T-cell (primary cell): ENCODE measurements around the gene CTDSPL. TPM values are rescaled to one million over a fixed set of nuclear protein-coding genes. Genes with fewer than 3 reads are reported as not detected.

Source experiments
- ATAC-seq, 4 experiments: fragments of 200-7000 bp in 3 of 4; fragments of 150-1000 bp in 1 of 4; cut with Tn5 transposase; replicated peaks in 1 of 4; 1 replicate in 3 of 4; 2 replicates in 1 of 4; pipeline ENCODE4 v1.10.0; 2021; ENCODE audit warnings: moderate library complexity in 3 of 4, mild to moderate bottlenecking in 2 of 4, moderate number of reproducible peaks in 1 of 4
- CTCF ChIA-PET, 2 donors: fragments of 300-600 bp; sonication (Branson Sonifier 250); formaldehyde crosslinking; loops; one replicate each; lab custom pipeline; 2022; ENCODE audit warnings: antibody characterized with exemption in 2 of 2; lab: Charles Lee
- POLR2A ChIA-PET, 2 donors: fragments of 300-600 bp; sonication (Branson Sonifier 250); formaldehyde crosslinking; loops; one replicate each; lab custom pipeline; 2022; ENCODE audit warnings: antibody characterized with exemption in 2 of 2; lab: Charles Lee
- DNase-seq, 35 experiments: peaks; one replicate each; pipeline versions ENCODE4 v3.0.0 to v3.0.0-alpha.2; 2013 to 2023
- H3K27ac ChIP-seq: one replicate; pipeline ENCODE4 v1.5.1; 2013; ENCODE audit warnings: low read length
- H3K27me3 ChIP-seq, 2 experiments: replicated peaks in 1 of 2; 1 replicate in 1 of 2; 2 replicates in 1 of 2; pipeline versions ENCODE4 v1.6.1 to v1.7.0; 2013; ENCODE audit warnings: low read length in 1 of 2, mixed read lengths in 1 of 2; ENCODE audit not compliant: control insufficient read depth in 2 of 2, insufficient read depth in 2 of 2; ENCODE audit errors: extremely low read depth in 1 of 2
- H3K36me3 ChIP-seq, 2 donors: 1 replicate in 1 of 2; 2 replicates in 1 of 2; pipeline versions ENCODE4 v1.6.1 to v1.7.0; 2013; ENCODE audit warnings: low read length in 1 of 2; ENCODE audit not compliant: control insufficient read depth in 2 of 2, insufficient read depth in 1 of 2; ENCODE audit errors: extremely low read depth in 1 of 2
- H3K4me1 ChIP-seq, 2 experiments: 1 replicate in 1 of 2; 2 replicates in 1 of 2; pipeline versions ENCODE4 v1.6.1 to v1.7.0; 2013; ENCODE audit warnings: low read length in 2 of 2, mixed read lengths in 1 of 2; ENCODE audit not compliant: insufficient read depth in 2 of 2, control insufficient read depth in 1 of 2; ENCODE audit errors: extremely low read depth in 1 of 2
- H3K4me3 ChIP-seq, 2 donors: 1 replicate in 1 of 2; 2 replicates in 1 of 2; pipeline versions ENCODE4 v1.5.1 to v1.7.0; 2013; ENCODE audit warnings: mild to moderate bottlenecking in 2 of 2, low read length in 1 of 2, moderate library complexity in 1 of 2; ENCODE audit not compliant: control insufficient read depth in 1 of 2; ENCODE audit errors: extremely low read depth in 1 of 2
- H3K9me3 ChIP-seq: 2 replicates; pipeline ENCODE4 v1.7.0; 2013
- H3K27ac Mint-ChIP-seq, 2 donors: one replicate each; pipeline ENCODE4 v1.8.0; 2020 to 2021; ENCODE audit warnings: mild to moderate bottlenecking in 2 of 2, mixed read lengths in 2 of 2
- H3K27me3 Mint-ChIP-seq, 2 donors: one replicate each; pipeline ENCODE4 v1.8.0; 2021 to 2022; ENCODE audit warnings: mixed read lengths in 2 of 2
- H3K36me3 Mint-ChIP-seq: one replicate; pipeline ENCODE4 v1.8.0; 2021; ENCODE audit warnings: mixed read lengths
- H3K4me1 Mint-ChIP-seq, 3 donors: one replicate each; pipeline ENCODE4 v1.8.0; 2020 to 2022; ENCODE audit warnings: mixed read lengths in 3 of 3, mild to moderate bottlenecking in 1 of 3
- H3K4me3 Mint-ChIP-seq, 3 donors: one replicate each; pipeline ENCODE4 v1.8.0; 2020 to 2022; ENCODE audit warnings: mild to moderate bottlenecking in 3 of 3, mixed read lengths in 3 of 3, moderate library complexity in 3 of 3
- H3K9me3 Mint-ChIP-seq, 3 donors: one replicate each; pipeline ENCODE4 v1.8.0; 2020 to 2022; ENCODE audit warnings: mixed read lengths in 3 of 3
- WGBS: methylation state at CpG from one replicate; pipeline ENCODE4 v1.1.5; 2013; ENCODE audit warnings: missing lambda C conversion rate; ENCODE audit not compliant: insufficient coverage; 5-methylcytosine and 5-hydroxymethylcytosine counted together
- total RNA-seq, 35 experiments: library from RNA in 6 of 35; stranded (reverse) in 6 of 35; fragments of 120-200 nt in 1 of 35; gene quantifications; one replicate each; pipeline versions ENCODE4 v1.2.1 to v1.2.4 and lab custom pipeline; 2013 to 2026

The CTDSPL gene
- total RNA-seq, 5 donors from 2014 or later (not counting 1 experiment from before 2014, with no cell fraction given), result 0.54 to 2.5 (median 2.0) TPM

- Histone ChIP-seq H3K4me1 (peaks cover 7 to 24% of the 10 kb centered on the region in 2 experiments), H3K27ac (no peak overlapping the region), H3K27me3 (peaks cover 0 to 35% of the 10 kb centered on the region in 2 experiments), H3K4me3 (no peak overlapping the region), H3K36me3 (no peaks in the 10 kb centered on the region), H3K9me3 (no peaks in the 10 kb centered on the region)
- DNase-seq (no peak), ATAC-seq (no peak)
- H3K36me3 Mint-ChIP-seq, result no peaks in the 10 kb centered on the region
- no peaks in the 10 kb centered on the region for H3K9me3 Mint-ChIP-seq
- peaks cover 0 to 14% of the 10 kb centered on the region in 2 donors for H3K27me3 Mint-ChIP-seq
- ChIA-PET POLR2A (no interaction called here), CTCF (no interaction called here)
- H3K4me3 Mint-ChIP-seq, result peak overlapping the region in 1 of 3 donors; percentile 17
- H3K4me1 Mint-ChIP-seq, result peaks cover 15 to 28% (median 25%) of the 10 kb centered on the region in 3 donors
- peak overlapping the region in 1 of 2 donors; percentile 52 for H3K27ac Mint-ChIP-seq
- WGBS, result 33% methylated on average over 1 of the region's 5 CpGs
Observed at GRCh38 chr3:37863949-37864822, 2.5 kb downstream of the CTDSPL start.

- Histone ChIP-seq H3K27me3 (peaks cover 0 to 33% of the 10 kb centered on the region in 2 experiments), H3K27ac (no peak overlapping the region), H3K4me3 (no peak overlapping the region), H3K36me3 (no peaks in the 10 kb centered on the region), H3K4me1 (peaks cover 7 to 21% of the 10 kb centered on the region in 2 experiments), H3K9me3 (no peaks in the 10 kb centered on the region)
- POLR2A ChIA-PET, result no interaction called here
- H3K27me3 Mint-ChIP-seq, result peaks cover 0 to 14% of the 10 kb centered on the region in 2 donors
- ATAC-seq, result no peak
- peaks cover 13 to 24% (median 21%) of the 10 kb centered on the region in 3 donors for H3K4me1 Mint-ChIP-seq
- H3K9me3 Mint-ChIP-seq, result no peaks in the 10 kb centered on the region
- H3K27ac Mint-ChIP-seq, result peak overlapping the region in 1 of 2 donors; percentile 16
- H3K36me3 Mint-ChIP-seq, result no peaks in the 10 kb centered on the region
- CTCF ChIA-PET, result no interaction called here
- DNase-seq, result peak in 1 of 35 experiments; percentile 20
- H3K4me3 Mint-ChIP-seq, result no peak overlapping the region
- no CpG with 5 or more reads among the region's 1 CpG for WGBS
Observed at GRCh38 chr3:37864904-37865303, 3.2 kb downstream of the CTDSPL start.

- WGBS, result no CpG with 5 or more reads among the region's 1 CpG
- Histone ChIP-seq H3K27me3 (peaks cover 0 to 19% of the 10 kb centered on the region in 2 experiments), H3K9me3 (peaks cover 2% of the 10 kb centered on the region), H3K4me3 (no peak overlapping the region), H3K36me3 (no peaks in the 10 kb centered on the region), H3K4me1 (peaks cover 4 to 8% of the 10 kb centered on the region in 2 experiments), H3K27ac (no peak overlapping the region)
- CTCF ChIA-PET, result interaction anchor here in 1 of 2 donors (0.6 to 1.5 kb wide), 3 partner anchors 100 to 613 kb away, joined by 3 to 8 read pairs (median 3); no protein-coding TSS in a partner anchor
- POLR2A ChIA-PET, result no interaction called here
- Mint-ChIP-seq H3K4me3 (no peak overlapping the region), H3K27ac (no peak overlapping the region), H3K9me3 (peaks cover 14% of the 10 kb centered on the region in 3 donors), H3K36me3 (peaks cover 7% of the 10 kb centered on the region), H3K27me3 (peaks cover 4 to 21% of the 10 kb centered on the region in 2 donors), H3K4me1 (peaks cover 7 to 13% (median 10%) of the 10 kb centered on the region in 3 donors)
- no peak for ATAC-seq
- DNase-seq, result no peak
Observed at GRCh38 chr3:37867144-37867543, 5.5 kb downstream of the CTDSPL start.

- DNase-seq, result no peak
- no peak overlapping the region for H3K4me3 Mint-ChIP-seq
- Histone ChIP-seq H3K9me3 (peaks cover 2% of the 10 kb centered on the region), H3K27ac (no peak overlapping the region), H3K36me3 (no peaks in the 10 kb centered on the region), H3K4me1 (no peaks in the 10 kb centered on the region), H3K27me3 (peaks cover 0 to 4% of the 10 kb centered on the region in 2 experiments), H3K4me3 (no peak overlapping the region)
- ChIA-PET CTCF (interaction anchor here in 1 of 2 donors (0.6 kb wide), 1 partner anchor 1406 kb away, joined by 4 read pairs; no protein-coding TSS in a partner anchor), POLR2A (no interaction called here)
- peaks cover 4 to 16% of the 10 kb centered on the region in 2 donors for H3K27me3 Mint-ChIP-seq
- no peak overlapping the region for H3K27ac Mint-ChIP-seq
- peaks cover 14 to 21% (median 16%) of the 10 kb centered on the region in 3 donors for H3K9me3 Mint-ChIP-seq
- 100% methylated on average over 1 of the region's 3 CpGs for WGBS
- H3K4me1 Mint-ChIP-seq, result no peaks in the 10 kb centered on the region
- no peak for ATAC-seq
- H3K36me3 Mint-ChIP-seq, result peaks cover 7% of the 10 kb centered on the region
Observed at GRCh38 chr3:37871858-37872257, 10.2 kb downstream of the CTDSPL start.

GRCh38 chr3:37872413-37873160, 10.9 kb downstream of the CTDSPL start:
- DNase-seq, result no peak
- no peaks in the 10 kb centered on the region for H3K36me3 ChIP-seq
- Mint-ChIP-seq H3K4me1 (no peaks in the 10 kb centered on the region), H3K9me3 (peaks cover 14 to 21% (median 16%) of the 10 kb centered on the region in 3 donors), H3K4me3 (no peak overlapping the region), H3K36me3 (peaks cover 7% of the 10 kb centered on the region), H3K27me3 (peaks cover 4 to 17% of the 10 kb centered on the region in 2 donors), H3K27ac (no peak overlapping the region)
- peaks cover 2% of the 10 kb centered on the region for H3K9me3 ChIP-seq
- ChIA-PET CTCF (no interaction called here), POLR2A (no interaction called here)
- H3K4me1 ChIP-seq, result no peaks in the 10 kb centered on the region
- ATAC-seq, result no peak
- no peak overlapping the region for H3K4me3 ChIP-seq
- no peak overlapping the region for H3K27ac ChIP-seq
- H3K27me3 ChIP-seq, result peaks cover 0 to 4% of the 10 kb centered on the region in 2 experiments
- 50% methylated on average over 2 of the region's 5 CpGs for WGBS

GRCh38 chr3:37876279-37876678, 14.6 kb downstream of the CTDSPL start:
- CTCF ChIA-PET, result no interaction called here
- no peaks in the 10 kb centered on the region for H3K36me3 ChIP-seq
- no peaks in the 10 kb centered on the region for H3K9me3 ChIP-seq
- H3K27ac ChIP-seq, result no peak overlapping the region
- no peak overlapping the region for H3K4me3 ChIP-seq
- POLR2A ChIA-PET, result no interaction called here
- Mint-ChIP-seq H3K4me3 (no peak overlapping the region), H3K36me3 (peaks cover 7% of the 10 kb centered on the region), H3K27ac (no peak overlapping the region), H3K27me3 (peaks cover 0 to 13% of the 10 kb centered on the region in 2 donors), H3K9me3 (peaks cover 9 to 15% (median 11%) of the 10 kb centered on the region in 3 donors), H3K4me1 (no peaks in the 10 kb centered on the region)
- ATAC-seq, result no peak
- no peaks in the 10 kb centered on the region for H3K4me1 ChIP-seq
- DNase-seq, result no peak
- peaks cover 0 to 4% of the 10 kb centered on the region in 2 experiments for H3K27me3 ChIP-seq
